GM23338 (cell line): Measurements from ENCODE around the gene ZNF552. TPM values are rescaled to one million over a fixed set of nuclear protein-coding genes. Genes with fewer than 3 reads are reported as not detected.

Experiments used
- ATAC-seq: fragments of 200-7000 bp; cut with Tn5 transposase; 3 replicates; pipeline ENCODE4 v1.9.1; 2020
- DNase-seq: peaks from one replicate; pipeline ENCODE4 v3.0.0-alpha.2; 2015; ENCODE audit warnings: low spot score
- H2AFZ ChIP-seq: fragments of 200-600 bp; sonication (generic); 2 replicates; pipeline ENCODE4 v1.8.0; 2016; ENCODE audit warnings: antibody characterized with exemption, mild to moderate bottlenecking, moderate library complexity
- H3F3A ChIP-seq: fragments of 200-600 bp; sonication (generic); replicated peaks from 2 replicates; pipeline ENCODE4 v1.8.0; 2017; ENCODE audit warnings: antibody characterized with exemption, mixed run types, low read depth
- H3K27ac ChIP-seq: fragments of 200-600 bp; sonication (generic); 2 replicates; pipeline ENCODE4 v1.6.1; 2016; ENCODE audit warnings: low read depth
- H3K27me3 ChIP-seq: fragments of 200-600 bp; sonication (generic); 2 replicates; pipeline ENCODE4 v1.8.0; 2016; ENCODE audit warnings: mild to moderate bottlenecking, mixed run types, moderate library complexity; ENCODE audit not compliant: insufficient read depth
- H3K36me3 ChIP-seq: fragments of 200-600 bp; sonication (generic); 2 replicates; pipeline ENCODE4 v1.8.0; 2016; ENCODE audit warnings: mild to moderate bottlenecking; ENCODE audit not compliant: insufficient read depth
- H3K4me1 ChIP-seq: fragments of 200-600 bp; sonication (generic); 2 replicates; pipeline ENCODE4 v1.8.0; 2016; ENCODE audit warnings: mild to moderate bottlenecking, moderate library complexity; ENCODE audit not compliant: insufficient read depth
- H3K4me2 ChIP-seq: fragments of 200-600 bp; sonication (generic); 2 replicates; pipeline ENCODE4 v1.7.1; 2017; ENCODE audit warnings: mixed run types
- H3K4me3 ChIP-seq: fragments of 200-600 bp; sonication (generic); 2 replicates; pipeline ENCODE4 v1.6.1; 2016; ENCODE audit warnings: mixed run types
- H3K79me2 ChIP-seq: fragments of 200-600 bp; sonication (generic); replicated peaks from 2 replicates; pipeline ENCODE4 v1.8.0; 2017; ENCODE audit warnings: mild to moderate bottlenecking; ENCODE audit not compliant: insufficient read depth
- H3K9me2 ChIP-seq: fragments of 200-600 bp; sonication (generic); 2 replicates; pipeline ENCODE4 v1.8.0; 2017; ENCODE audit not compliant: insufficient read depth
- H4K20me1 ChIP-seq: fragments of 200-600 bp; sonication (generic); replicated peaks from 2 replicates; pipeline ENCODE4 v1.8.0; 2017; ENCODE audit warnings: mild to moderate bottlenecking; ENCODE audit not compliant: insufficient read depth
- H3K27ac Mint-ChIP-seq: 2 replicates; pipeline ENCODE4 v1.8.0; 2020; ENCODE audit warnings: inconsistent platforms, mild to moderate bottlenecking, moderate library complexity, mixed read lengths
- H3K27me3 Mint-ChIP-seq: 3 replicates; pipeline ENCODE4 v1.8.0; 2022; ENCODE audit warnings: low read depth, mild to moderate bottlenecking, moderate library complexity, mixed read lengths, inconsistent platforms; ENCODE audit not compliant: insufficient read depth, poor library complexity
- H3K36me3 Mint-ChIP-seq: 3 replicates; pipeline ENCODE4 v1.8.0; 2021; ENCODE audit warnings: low read depth, mild to moderate bottlenecking, inconsistent platforms, moderate library complexity, mixed read lengths
- H3K4me1 Mint-ChIP-seq: 3 replicates; pipeline ENCODE4 v1.8.0; 2020; ENCODE audit warnings: mild to moderate bottlenecking, inconsistent platforms, mixed read lengths
- H3K4me3 Mint-ChIP-seq: 3 replicates; pipeline ENCODE4 v1.8.0; 2021; ENCODE audit warnings: moderate library complexity, mild to moderate bottlenecking, inconsistent platforms, mixed read lengths
- H3K9me3 Mint-ChIP-seq: 3 replicates; pipeline ENCODE4 v1.8.0; 2020; ENCODE audit warnings: moderate library complexity, mild to moderate bottlenecking, inconsistent platforms, mixed read lengths
- CREB1 ChIP-seq: fragments of 250-450 bp; sonication (Bioruptor Pico); IDR thresholded peaks from 2 replicates; pipeline ENCODE4 v1.5.0; 2020; ENCODE audit warnings: low read depth, mild to moderate bottlenecking, moderate library complexity
- CTCF ChIP-seq, 2 experiments: fragments of 200-600 bp in 1 of 2; sonication (generic) in 1 of 2; conservative IDR thresholded peaks; 2 replicates each; pipeline versions ENCODE4 v1.5.1 to v1.6.1; 2016 to 2017; ENCODE audit warnings: antibody characterized with exemption in 2 of 2, low read depth in 2 of 2, mild to moderate bottlenecking in 2 of 2, moderate library complexity in 1 of 2
- ETS1 ChIP-seq: IDR thresholded peaks from 2 replicates; pipeline ENCODE4 v1.6.1; 2016; ENCODE audit warnings: antibody characterized with exemption
- EZH2 ChIP-seq: fragments of 200-600 bp; sonication (generic); IDR thresholded peaks from one replicate; pipeline ENCODE4 v1.8.0; 2017; ENCODE audit warnings: antibody characterized with exemption, mild to moderate bottlenecking, low read depth; ENCODE audit not compliant: unreplicated experiment
- EZH2phosphoT487 ChIP-seq: fragments of 200-600 bp; sonication (generic); IDR thresholded peaks from one replicate; pipeline ENCODE4 v1.8.1; 2018; ENCODE audit warnings: antibody characterized with exemption; ENCODE audit not compliant: unreplicated experiment
- JUNB ChIP-seq: IDR thresholded peaks from one replicate; pipeline ENCODE4 v1.6.1; 2016; ENCODE audit warnings: antibody characterized with exemption; ENCODE audit not compliant: unreplicated experiment
- NANOG ChIP-seq: IDR thresholded peaks from 2 replicates; pipeline ENCODE4 v1.6.1; 2016; ENCODE audit warnings: antibody characterized with exemption, borderline replicate concordance
- POLR2AphosphoS5 ChIP-seq: IDR thresholded peaks from 2 replicates; pipeline ENCODE4 v1.6.1; 2016; ENCODE audit warnings: antibody characterized with exemption, low read depth
- REST ChIP-seq: IDR thresholded peaks from one replicate; pipeline ENCODE4 v1.6.1; 2018; ENCODE audit warnings: antibody characterized with exemption; ENCODE audit not compliant: unreplicated experiment
- STAT1 ChIP-seq: IDR thresholded peaks from one replicate; pipeline ENCODE4 v1.6.1; 2016; ENCODE audit warnings: antibody characterized with exemption; ENCODE audit not compliant: unreplicated experiment
- ZNF114 ChIP-seq: fragments of 250-450 bp; sonication (Bioruptor Pico); IDR thresholded peaks from 2 replicates; pipeline ENCODE4 v1.5.0; 2020; ENCODE audit warnings: mild to moderate bottlenecking, moderate library complexity
- ZNF331 ChIP-seq: fragments of 250-450 bp; sonication (Bioruptor Pico); IDR thresholded peaks from 2 replicates; pipeline ENCODE4 v1.5.0; 2020; ENCODE audit warnings: low read depth, mild to moderate bottlenecking, moderate library complexity
- polyA plus RNA-seq: library from polyadenylated mRNA; unstranded; fragments of >200 nt; fragmentation: Nextera tagmentation; extraction: Ambion mirVana; gene quantifications from 2 replicates; pipeline ENCODE4 v1.2.1, GENCODE V29; 2016
- total RNA-seq: library from RNA; depleted of rRNA; stranded (reverse); fragments of >200 nt; shearing (Covaris generic); gene quantifications from 2 replicates; pipeline ENCODE4 v1.2.3, GENCODE V29; 2014

Gene ZNF552
- total and polyA plus RNA-seq, 2 experiments from 2014 or later: 11.7 to 15.7 TPM

- H3K27me3 Mint-ChIP-seq: peaks cover 10% of the 10 kb centered on the region
- no peak overlapping the region for H2AFZ ChIP-seq
- peaks cover 23% of the 10 kb centered on the region for H3K36me3 Mint-ChIP-seq
- H3K4me2 ChIP-seq: peak overlapping the region; percentile 75
- peaks cover 7% of the 10 kb centered on the region; the same call in 1 of the 2 replicates for H3K36me3 ChIP-seq
- peaks cover 36% of the 10 kb centered on the region for H3K4me1 ChIP-seq
- H3K9me3 Mint-ChIP-seq: no peaks in the 10 kb centered on the region
- H3K27ac ChIP-seq: peak overlapping the region; percentile 100
- peaks cover 4% of the 10 kb centered on the region; the same call in 1 of the 2 replicates for H3F3A ChIP-seq
- no peaks in the 10 kb centered on the region for H4K20me1 ChIP-seq
- H3K4me3 ChIP-seq: peak overlapping the region; percentile 60
- ATAC-seq: peak; percentile 22
- H3K4me1 Mint-ChIP-seq: peaks cover 52% of the 10 kb centered on the region
- no peak for TF ChIP-seq CREB1 (CRISPR knock-in tag)
- TF ChIP-seq ZNF331 (CRISPR knock-in tag): no peak
- no peak for TF ChIP-seq ETS1
- TF ChIP-seq ZNF114 (CRISPR knock-in tag): no peak
- TF ChIP-seq NANOG: no peak
- TF ChIP-seq JUNB: no peak
- no peak for TF ChIP-seq CTCF (conservative IDR thresholded peaks at IDR 0.05; ENCODE audit: low read depth in 2 of 2)
- no peak for TF ChIP-seq REST
- TF ChIP-seq STAT1: no peak
- TF ChIP-seq EZH2: no peak
- TF ChIP-seq POLR2AphosphoS5: no peak
- TF ChIP-seq EZH2phosphoT487: no peak
- DNase-seq: peak; percentile 70
- peak overlapping the region; percentile 96 for H3K27ac Mint-ChIP-seq
- H3K9me2 ChIP-seq: no peaks in the 10 kb centered on the region
- peaks cover 6% of the 10 kb centered on the region; the same call in 1 of the 2 replicates for H3K79me2 ChIP-seq
- H3K27me3 ChIP-seq: no peaks in the 10 kb centered on the region
- peak overlapping the region; percentile 86 for H3K4me3 Mint-ChIP-seq
Measured at GRCh38 chr19:57803265-57803593, 11.5 kb downstream of the ZNF552 start.
